CD8-positive, alpha-beta memory T cell (primary cell): ENCODE data around the gene MT1F. TPM values are rescaled to one million over a fixed set of nuclear protein-coding genes. Genes with fewer than 3 reads are reported as not detected.

Source experiments
- CTCF ChIA-PET: fragments of 350-600 bp; sonication (Branson Sonifier 250); formaldehyde crosslinking; loops from one replicate; lab custom pipeline; 2021; ENCODE audit warnings: antibody characterized with exemption; lab: Charles Lee
- POLR2A ChIA-PET: fragments of 350-600 bp; sonication (Branson Sonifier 250); formaldehyde crosslinking; loops from one replicate; lab custom pipeline; 2021; ENCODE audit warnings: antibody characterized with exemption; lab: Charles Lee
- DNase-seq, 5 donors: peaks; one replicate each; pipeline versions ENCODE4 v3.0.0 to v3.0.0-alpha.2; 2020 to 2022; ENCODE audit warnings: mixed read lengths in 1 of 5
- H3K27ac ChIP-seq: one replicate; pipeline ENCODE4 v1.7.0; 2013; ENCODE audit warnings: low read depth, mild to moderate bottlenecking, low read length, moderate library complexity
- H3K27me3 ChIP-seq: 2 replicates; pipeline ENCODE4 v1.7.0; 2013; ENCODE audit warnings: low read length, mild to moderate bottlenecking; ENCODE audit not compliant: insufficient read depth, poor library complexity, severe bottlenecking
- H3K36me3 ChIP-seq: 2 replicates; pipeline ENCODE4 v1.7.0; 2013; ENCODE audit warnings: mild to moderate bottlenecking, low read length, moderate library complexity; ENCODE audit not compliant: insufficient read depth
- H3K4me1 ChIP-seq: 2 replicates; pipeline ENCODE4 v1.7.0; 2013; ENCODE audit warnings: mild to moderate bottlenecking, low read length, moderate library complexity; ENCODE audit not compliant: insufficient read depth
- H3K4me3 ChIP-seq: 2 replicates; pipeline ENCODE4 v1.7.0; 2013; ENCODE audit warnings: mild to moderate bottlenecking, low read length
- H3K9me3 ChIP-seq: 2 replicates; pipeline ENCODE4 v1.7.0; 2013; ENCODE audit warnings: mild to moderate bottlenecking, low read length
- H3K27ac Mint-ChIP-seq, 8 donors: one replicate each; pipeline ENCODE4 v1.8.0; 2020 to 2021; ENCODE audit warnings: mixed read lengths in 8 of 8, mild to moderate bottlenecking in 6 of 8, inconsistent platforms in 3 of 8, moderate library complexity in 3 of 8
- H3K27me3 Mint-ChIP-seq, 2 donors: one replicate each; pipeline ENCODE4 v1.8.0; 2020 to 2021; ENCODE audit warnings: mixed read lengths in 2 of 2, mild to moderate bottlenecking in 1 of 2, moderate library complexity in 1 of 2
- H3K36me3 Mint-ChIP-seq, 3 donors: one replicate each; pipeline ENCODE4 v1.8.0; 2020 to 2021; ENCODE audit warnings: mixed read lengths in 3 of 3, inconsistent platforms in 1 of 3, mild to moderate bottlenecking in 1 of 3
- H3K4me1 Mint-ChIP-seq, 3 donors: one replicate each; pipeline ENCODE4 v1.8.0; 2020 to 2021; ENCODE audit warnings: mixed read lengths in 3 of 3, inconsistent platforms in 1 of 3, mild to moderate bottlenecking in 1 of 3
- H3K4me3 Mint-ChIP-seq, 7 donors: one replicate each; pipeline ENCODE4 v1.8.0; 2020 to 2021; ENCODE audit warnings: mixed read lengths in 7 of 7, mild to moderate bottlenecking in 6 of 7, moderate library complexity in 4 of 7, inconsistent platforms in 2 of 7
- H3K9me3 Mint-ChIP-seq, 5 donors: one replicate each; pipeline ENCODE4 v1.8.0; 2020 to 2022; ENCODE audit warnings: mixed read lengths in 5 of 5, mild to moderate bottlenecking in 3 of 5, moderate library complexity in 2 of 5, inconsistent platforms in 1 of 5
- polyA plus RNA-seq: library from polyadenylated mRNA; unstranded; fragments of 300-500 nt; fragmentation: Illumina TruSeq; gene quantifications from one replicate; pipeline ENCODE4 v1.2.3, GENCODE V29; 2021
- total RNA-seq, 2 experiments: library from RNA; stranded (reverse); gene quantifications; one replicate each; pipeline ENCODE4 v1.2.3, GENCODE V29; 2021

MT1F gene
- total and polyA plus RNA-seq, 3 experiments from 2014 or later: 17.9 to 60.7 (median 18.6) TPM

DNA sequence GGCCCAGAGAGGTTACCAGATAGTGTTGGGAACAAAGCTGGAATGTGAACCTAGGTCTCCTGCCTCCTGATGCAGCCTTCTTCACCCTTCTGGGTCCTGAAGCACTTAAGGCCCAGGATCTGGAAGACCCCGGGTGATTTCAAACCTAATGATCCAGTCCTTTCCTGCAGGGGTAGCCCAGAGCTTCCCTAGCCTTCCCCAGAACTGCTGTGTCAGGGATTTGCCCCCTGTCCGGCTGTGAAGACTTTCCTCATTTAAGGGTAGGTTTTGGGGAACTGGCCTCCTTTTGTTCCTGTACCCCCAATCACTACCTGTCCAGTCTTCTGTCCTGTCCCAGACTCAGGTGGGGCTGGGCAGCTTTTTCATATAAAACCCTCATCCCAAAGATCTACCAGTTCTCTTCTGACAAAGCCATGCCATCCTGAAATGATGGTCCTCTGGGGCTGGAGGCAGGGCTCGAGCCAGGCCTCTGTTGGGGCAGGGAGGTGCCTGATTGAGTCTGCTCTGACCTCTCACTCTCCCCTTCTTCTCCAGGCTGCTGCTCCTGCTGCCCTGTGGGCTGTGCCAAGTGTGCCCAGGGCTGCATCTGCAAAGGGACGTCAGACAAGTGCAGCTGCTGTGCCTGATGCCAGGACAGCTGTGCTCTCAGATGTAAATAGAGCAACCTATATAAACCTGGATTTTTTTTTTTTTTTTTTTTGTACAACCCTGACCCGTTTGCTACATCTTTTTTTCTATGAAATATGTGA lies 25.8 kb downstream of the MT1F start:
- Histone ChIP-seq H3K4me1 (peaks cover 17% of the 10 kb centered on the region), H3K27ac (no peak overlapping the region), H3K9me3 (no peaks in the 10 kb centered on the region), H3K27me3 (no peaks in the 10 kb centered on the region), H3K36me3 (no peaks in the 10 kb centered on the region), H3K4me3 (peak overlapping the region; percentile 86)
- DNase-seq: no peak
- H3K27me3 Mint-ChIP-seq: no peaks in the 10 kb centered on the region
- H3K9me3 Mint-ChIP-seq: peaks cover 0 to 3% (median 0%) of the 10 kb centered on the region in 5 donors
- ChIA-PET POLR2A (interaction anchor here (0.7 to 1.9 kb wide), 7 partner anchors 26 to 412 kb away, joined by 3 to 10 read pairs (median 6); partner anchors contain the start of genes HERPUD1, MT1E, MT1F and MT2A), CTCF (interaction anchor here (1.3 to 1.9 kb wide), 5 partner anchors 10 to 106 kb away, joined by 3 to 7 read pairs (median 4); no protein-coding TSS in a partner anchor)
- peak overlapping the region; percentile 94 to 98 (median 97) for H3K4me3 Mint-ChIP-seq
- peaks cover 3 to 6% (median 6%) of the 10 kb centered on the region in 3 donors for H3K36me3 Mint-ChIP-seq
- peak overlapping the region in 5 of 8 donors; percentile 41 to 90 (median 66) for H3K27ac Mint-ChIP-seq
- H3K4me1 Mint-ChIP-seq: peaks cover 26 to 29% (median 27%) of the 10 kb centered on the region in 3 donors

DNA sequence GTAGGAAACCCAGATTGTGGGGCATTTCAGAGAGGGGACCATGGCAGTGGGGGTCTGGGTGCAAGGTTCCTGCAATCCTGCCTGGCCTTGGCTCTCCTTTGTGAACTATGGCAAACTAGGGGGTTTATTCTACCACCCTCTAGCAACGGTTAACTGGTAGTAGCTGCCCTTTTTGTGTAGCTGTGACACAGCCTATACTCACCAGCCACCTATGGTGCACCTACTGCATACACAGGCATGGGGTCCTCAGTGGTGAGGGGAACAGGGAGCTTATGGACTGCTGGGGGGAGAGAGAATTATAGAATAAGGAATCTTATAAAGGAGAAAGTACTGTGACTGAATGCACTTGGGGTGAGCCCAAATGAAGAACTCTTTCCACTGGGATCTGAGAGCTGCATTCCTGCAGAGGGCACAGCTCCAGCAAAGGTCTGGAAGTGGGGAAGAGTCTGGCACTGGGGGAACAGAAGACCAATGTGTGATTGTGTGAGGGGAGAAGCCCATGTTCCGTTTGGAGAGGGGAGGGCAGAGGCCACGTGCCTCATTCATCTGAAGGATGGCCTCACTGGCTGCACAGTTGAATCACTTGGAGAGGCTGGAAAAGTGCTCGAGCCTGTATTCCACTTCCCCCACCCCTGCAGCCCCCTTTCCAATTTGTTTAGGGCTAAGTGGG lies 26.6 kb downstream of the MT1F start:
- H3K27me3 ChIP-seq: no peaks in the 10 kb centered on the region
- Mint-ChIP-seq H3K4me3 (peak overlapping the region in 6 of 7 donors; percentile 61 to 97 (median 96)), H3K27me3 (no peaks in the 10 kb centered on the region), H3K4me1 (peaks cover 26 to 29% (median 27%) of the 10 kb centered on the region in 3 donors), H3K9me3 (peaks cover 0 to 3% (median 0%) of the 10 kb centered on the region in 5 donors), H3K27ac (peak overlapping the region in 2 of 8 donors; percentile 15 to 66), H3K36me3 (peaks cover 3 to 6% (median 6%) of the 10 kb centered on the region in 3 donors)
- ChIA-PET POLR2A (no interaction called here), CTCF (interaction anchor here (1.3 kb wide), 1 partner anchor 107 kb away, joined by 3 read pairs; no protein-coding TSS in a partner anchor)
- H3K9me3 ChIP-seq: no peaks in the 10 kb centered on the region
- no peak overlapping the region for H3K27ac ChIP-seq
- H3K4me3 ChIP-seq: no peak overlapping the region
- no peaks in the 10 kb centered on the region for H3K36me3 ChIP-seq
- H3K4me1 ChIP-seq: peaks cover 17% of the 10 kb centered on the region
- no peak for DNase-seq

DNA sequence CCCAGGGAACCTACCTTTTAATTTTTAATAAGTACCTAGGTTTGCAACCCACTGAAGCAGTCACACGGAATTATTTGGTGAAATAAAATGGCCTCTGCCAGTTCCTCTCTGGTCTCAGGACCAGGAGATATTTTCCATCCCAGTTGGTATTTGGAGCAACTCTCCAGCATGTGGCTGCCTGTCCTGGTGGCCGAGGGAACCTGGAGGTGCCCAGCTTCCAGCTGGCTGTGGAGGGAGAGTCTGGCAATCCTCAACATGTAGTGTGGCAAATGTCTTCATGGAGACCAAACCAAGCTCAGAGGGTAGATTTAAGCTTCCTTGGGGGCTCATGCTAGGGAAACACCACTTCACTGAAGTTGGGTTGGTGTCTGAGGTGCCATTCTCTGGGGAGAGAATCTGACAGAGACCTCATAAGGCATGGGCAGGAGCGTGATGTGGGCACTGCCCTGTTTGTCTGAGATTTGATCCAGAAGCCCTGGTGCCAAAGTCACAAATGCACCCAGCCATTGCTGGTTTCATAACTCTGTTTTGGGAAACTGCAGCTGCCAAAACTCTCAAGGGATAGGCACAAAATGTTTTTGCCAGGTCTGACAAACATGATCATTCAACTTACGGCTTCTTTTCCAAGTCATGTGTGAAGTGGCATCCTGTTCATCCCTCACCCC lies 27.3 kb downstream of the MT1F start:
- POLR2A ChIA-PET: no interaction called here
- peaks cover 3 to 6% (median 6%) of the 10 kb centered on the region in 3 donors for H3K36me3 Mint-ChIP-seq
- H3K9me3 Mint-ChIP-seq: peaks cover 0 to 3% (median 0%) of the 10 kb centered on the region in 5 donors
- Histone ChIP-seq H3K9me3 (no peaks in the 10 kb centered on the region), H3K27me3 (no peaks in the 10 kb centered on the region), H3K27ac (no peak overlapping the region), H3K36me3 (no peaks in the 10 kb centered on the region), H3K4me1 (peaks cover 17% of the 10 kb centered on the region), H3K4me3 (no peak overlapping the region)
- peaks cover 26 to 29% (median 27%) of the 10 kb centered on the region in 3 donors for H3K4me1 Mint-ChIP-seq
- no peak for DNase-seq
- H3K27me3 Mint-ChIP-seq: no peaks in the 10 kb centered on the region
- peak overlapping the region in 2 of 7 donors; percentile 19 to 97 for H3K4me3 Mint-ChIP-seq
- no peak overlapping the region for H3K27ac Mint-ChIP-seq
- CTCF ChIA-PET: no interaction called here

DNA sequence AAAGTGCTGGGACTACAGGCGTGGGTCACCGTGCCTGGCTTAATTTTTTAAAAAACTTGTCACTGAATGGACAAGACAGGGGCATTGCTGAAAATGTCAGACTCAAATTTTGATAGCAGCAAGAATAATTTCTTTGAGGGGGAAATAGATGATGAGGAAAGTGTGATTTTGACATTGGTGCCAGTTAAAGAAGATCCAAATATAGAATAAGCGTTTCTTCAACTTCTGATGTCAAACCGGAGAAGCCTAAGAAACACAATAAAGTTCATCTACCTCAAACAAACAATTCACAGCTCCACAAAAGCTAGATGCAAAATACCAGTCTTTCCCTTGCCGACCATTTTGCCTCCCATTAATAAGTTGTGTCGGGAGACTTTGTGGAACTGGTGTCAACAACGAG lies 29.0 kb downstream of the MT1F start:
- ChIA-PET POLR2A (no interaction called here), CTCF (no interaction called here)
- DNase-seq: no peak
- H3K4me3 Mint-ChIP-seq: peak overlapping the region in 1 of 7 donors; percentile 28
- H3K9me3 ChIP-seq: no peaks in the 10 kb centered on the region
- H3K27ac Mint-ChIP-seq: no peak overlapping the region
- H3K27me3 ChIP-seq: no peaks in the 10 kb centered on the region
- no peak overlapping the region for H3K4me3 ChIP-seq
- peaks cover 3 to 6% (median 6%) of the 10 kb centered on the region in 3 donors for H3K36me3 Mint-ChIP-seq
- no peak overlapping the region for H3K27ac ChIP-seq
- H3K4me1 Mint-ChIP-seq: peaks cover 21 to 22% (median 21%) of the 10 kb centered on the region in 3 donors
- H3K36me3 ChIP-seq: no peaks in the 10 kb centered on the region
- peaks cover 13% of the 10 kb centered on the region for H3K4me1 ChIP-seq
- H3K9me3 Mint-ChIP-seq: peaks cover 0 to 3% (median 0%) of the 10 kb centered on the region in 5 donors
- H3K27me3 Mint-ChIP-seq: peaks cover 2 to 5% of the 10 kb centered on the region in 2 donors

DNA sequence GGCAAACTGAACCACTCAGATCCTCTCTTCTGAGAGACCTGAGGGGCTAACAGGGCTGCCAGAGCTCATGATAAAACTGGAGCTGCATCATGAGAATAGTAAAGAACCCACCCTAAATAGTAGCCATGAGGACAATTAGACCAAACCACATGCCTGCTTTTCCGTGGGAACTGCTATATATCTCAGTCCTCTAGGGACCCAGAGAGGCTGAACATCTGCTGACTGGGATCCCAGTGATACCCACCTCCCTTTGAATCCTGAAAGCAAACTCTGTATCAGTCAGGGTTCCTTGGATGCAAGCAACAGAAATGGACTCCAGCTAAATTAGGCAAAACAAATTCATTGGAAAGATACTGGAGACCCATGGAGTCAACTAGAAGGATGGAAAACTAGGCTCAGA lies 31.0 kb downstream of the MT1F start:
- ChIA-PET POLR2A (no interaction called here), CTCF (no interaction called here)
- DNase-seq: no peak
- Histone ChIP-seq H3K27ac (no peak overlapping the region), H3K36me3 (no peaks in the 10 kb centered on the region), H3K27me3 (no peaks in the 10 kb centered on the region), H3K4me1 (peaks cover 2% of the 10 kb centered on the region), H3K4me3 (no peak overlapping the region), H3K9me3 (no peaks in the 10 kb centered on the region)
- Mint-ChIP-seq H3K27ac (no peak overlapping the region), H3K4me3 (peak overlapping the region in 1 of 7 donors; percentile 10), H3K4me1 (peaks cover 8% of the 10 kb centered on the region in 3 donors), H3K9me3 (peaks cover 0 to 3% (median 0%) of the 10 kb centered on the region in 5 donors), H3K36me3 (peaks cover 3 to 6% (median 3%) of the 10 kb centered on the region in 3 donors), H3K27me3 (peaks cover 2 to 5% of the 10 kb centered on the region in 2 donors)

- ChIA-PET POLR2A (no interaction called here), CTCF (no interaction called here)
- H3K27me3 Mint-ChIP-seq: peaks cover 2 to 5% of the 10 kb centered on the region in 2 donors
- no peak overlapping the region for H3K4me3 ChIP-seq
- H3K4me3 Mint-ChIP-seq: no peak overlapping the region
- H3K9me3 Mint-ChIP-seq: peaks cover 0 to 3% (median 0%) of the 10 kb centered on the region in 5 donors
- H3K9me3 ChIP-seq: no peaks in the 10 kb centered on the region
- no peak overlapping the region for H3K27ac ChIP-seq
- peaks cover 4% of the 10 kb centered on the region in 3 donors for H3K4me1 Mint-ChIP-seq
- H3K27me3 ChIP-seq: no peaks in the 10 kb centered on the region
- H3K36me3 Mint-ChIP-seq: peaks cover 3 to 5% (median 3%) of the 10 kb centered on the region in 3 donors
- no peak for DNase-seq
- H3K27ac Mint-ChIP-seq: no peak overlapping the region
- H3K36me3 ChIP-seq: no peaks in the 10 kb centered on the region
- no peaks in the 10 kb centered on the region for H3K4me1 ChIP-seq
Observed at GRCh38 chr16:56689171-56689570, 31.4 kb downstream of the MT1F start.

DNA sequence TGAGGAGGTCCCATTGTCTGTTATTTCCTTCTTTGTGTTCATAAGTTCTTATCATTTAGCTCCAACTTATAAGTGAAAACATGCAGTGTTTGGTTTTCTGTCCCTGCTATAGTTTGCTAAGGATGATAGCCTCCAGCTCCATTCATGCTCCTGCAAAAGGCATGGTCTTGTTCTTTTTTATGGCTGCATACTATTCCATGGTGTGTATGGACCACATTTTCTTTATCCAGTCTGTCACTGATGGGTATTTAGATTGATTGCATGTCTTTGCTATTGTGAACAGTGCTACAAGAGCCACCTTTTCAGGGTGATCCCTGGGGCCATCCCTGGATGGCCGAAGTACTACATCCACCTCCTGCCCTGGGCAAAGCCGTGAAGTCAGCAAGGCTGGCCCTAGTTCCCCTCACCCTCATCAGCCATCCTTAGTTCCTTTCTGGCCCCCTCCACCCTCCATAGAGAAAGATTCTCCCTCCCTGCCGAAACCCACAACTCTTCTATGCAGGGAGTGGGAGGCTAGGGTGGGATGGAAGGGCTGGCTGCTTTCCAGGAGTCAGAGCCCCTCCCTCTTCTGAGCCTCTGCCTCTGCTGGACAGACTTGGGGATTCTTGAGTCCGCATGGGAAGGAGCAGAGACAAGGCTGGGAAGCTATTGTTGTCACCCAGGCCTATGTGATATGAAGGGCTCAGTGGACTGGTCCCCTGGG lies 32.8 kb downstream of the MT1F start:
- DNase-seq: no peak
- H3K36me3 ChIP-seq: no peaks in the 10 kb centered on the region
- no peak overlapping the region for H3K27ac ChIP-seq
- Mint-ChIP-seq H3K4me3 (no peak overlapping the region), H3K27me3 (peaks cover 2 to 5% of the 10 kb centered on the region in 2 donors), H3K36me3 (peaks cover 3% of the 10 kb centered on the region in 3 donors), H3K27ac (no peak overlapping the region), H3K4me1 (no peaks in the 10 kb centered on the region), H3K9me3 (peaks cover 0 to 3% (median 0%) of the 10 kb centered on the region in 5 donors)
- ChIA-PET POLR2A (no interaction called here), CTCF (interaction anchor here (1.1 kb wide), 1 partner anchor 47 kb away, joined by 3 read pairs; no protein-coding TSS in a partner anchor)
- H3K27me3 ChIP-seq: no peaks in the 10 kb centered on the region
- H3K9me3 ChIP-seq: no peaks in the 10 kb centered on the region
- H3K4me3 ChIP-seq: no peak overlapping the region
- no peaks in the 10 kb centered on the region for H3K4me1 ChIP-seq
